ENCODE measurements around the gene ATP6V1G2. TPM values are rescaled to one million over a fixed set of nuclear protein-coding genes. Genes with fewer than 3 reads are reported as not detected.

The ATP6V1G2 gene
- polyA plus RNA-seq, 2 donors, result 0.32 to 0.49 TPM

- WGBS, 2 donors, result 85 to 87% methylated on average over 7 of the region's 7 CpGs
- Histone ChIP-seq H3K27ac (ENCODE audit: low read depth in 2 of 2, low read length in 1 of 2) (no peak overlapping the region), H3K27me3 (ENCODE audit: control insufficient read depth in 1 of 2, insufficient read depth in 2 of 2, low read length in 2 of 2) (no peaks in the 10 kb centered on the region), H3K9me3 (ENCODE audit: control insufficient read depth in 2 of 2, insufficient read depth in 1 of 2, low read depth in 1 of 2, low read length in 1 of 2) (no peaks in the 10 kb centered on the region), H3K4me3 (ENCODE audit: low read depth in 1 of 2, low read length in 2 of 2) (no peak overlapping the region), H3K4me1 (ENCODE audit: control insufficient read depth in 2 of 2, insufficient read depth in 2 of 2, low read length in 1 of 2) (no peaks in the 10 kb centered on the region), H3K36me3 (ENCODE audit: control insufficient read depth in 2 of 2, insufficient read depth in 2 of 2, low read length in 1 of 2) (peaks cover 9 to 36% of the 10 kb centered on the region in 2 donors)
Observed at GRCh38 chr6:31531162-31531561, 15.2 kb downstream of the ATP6V1G2 start.

- H3K27ac ChIP-seq (ENCODE audit: low read depth in 2 of 2, low read length in 1 of 2), result no peak overlapping the region
Observed at GRCh38 chr6:31530659-31531058, 15.7 kb downstream of the ATP6V1G2 start.

GRCh38 chr6:31529329-31530150, 16.9 kb downstream of the ATP6V1G2 start:
- Histone ChIP-seq H3K27me3 (ENCODE audit: control insufficient read depth in 1 of 2, insufficient read depth in 2 of 2, low read length in 2 of 2) (no peaks in the 10 kb centered on the region), H3K9me3 (ENCODE audit: control insufficient read depth in 2 of 2, insufficient read depth in 1 of 2, low read depth in 1 of 2, low read length in 1 of 2) (no peaks in the 10 kb centered on the region), H3K27ac (ENCODE audit: low read depth in 2 of 2, low read length in 1 of 2) (no peak overlapping the region), H3K4me3 (ENCODE audit: low read depth in 1 of 2, low read length in 2 of 2) (no peak overlapping the region), H3K36me3 (ENCODE audit: control insufficient read depth in 2 of 2, insufficient read depth in 2 of 2, low read length in 1 of 2) (peaks cover 1 to 29% of the 10 kb centered on the region in 2 donors), H3K4me1 (ENCODE audit: control insufficient read depth in 2 of 2, insufficient read depth in 2 of 2, low read length in 1 of 2) (peaks cover 0 to 5% of the 10 kb centered on the region in 2 donors)
- WGBS, 2 donors, result 42 to 53% methylated on average over 11 to 12 of the region's 12 CpGs

More at GRCh38 chr6:31530659-31531058, 15.7 kb downstream of the ATP6V1G2 start:
- no peaks in the 10 kb centered on the region for H3K27me3 ChIP-seq (ENCODE audit: control insufficient read depth in 1 of 2, insufficient read depth in 2 of 2, low read length in 2 of 2)
- no peaks in the 10 kb centered on the region for H3K9me3 ChIP-seq (ENCODE audit: control insufficient read depth in 2 of 2, insufficient read depth in 1 of 2, low read depth in 1 of 2, low read length in 1 of 2)
- 65% methylated on average over 6 of the region's 6 CpGs for WGBS, 2 donors
- H3K4me1 ChIP-seq (ENCODE audit: control insufficient read depth in 2 of 2, insufficient read depth in 2 of 2, low read length in 1 of 2), result peaks cover 0 to 5% of the 10 kb centered on the region in 2 donors
- peaks cover 9 to 36% of the 10 kb centered on the region in 2 donors for H3K36me3 ChIP-seq (ENCODE audit: control insufficient read depth in 2 of 2, insufficient read depth in 2 of 2, low read length in 1 of 2)
- H3K4me3 ChIP-seq (ENCODE audit: low read depth in 1 of 2, low read length in 2 of 2), result no peak overlapping the region

GRCh38 chr6:31528821-31529328, 17.5 kb downstream of the ATP6V1G2 start, which contains the start of gene MCCD1:
TSS of gene MCCD1 (plus strand) at chr6:31528962. CDS start at chr6:31529015, 53 bp downstream.
- Histone ChIP-seq H3K9me3 (ENCODE audit: control insufficient read depth in 2 of 2, insufficient read depth in 1 of 2, low read depth in 1 of 2, low read length in 1 of 2) (no peaks in the 10 kb centered on the region), H3K27me3 (ENCODE audit: control insufficient read depth in 1 of 2, insufficient read depth in 2 of 2, low read length in 2 of 2) (no peaks in the 10 kb centered on the region), H3K4me3 (ENCODE audit: low read depth in 1 of 2, low read length in 2 of 2) (no peak within 1 kb of the TSS), H3K36me3 (ENCODE audit: control insufficient read depth in 2 of 2, insufficient read depth in 2 of 2, low read length in 1 of 2) (peaks cover 0 to 23% of the 10 kb centered on the region in 2 donors), H3K4me1 (ENCODE audit: control insufficient read depth in 2 of 2, insufficient read depth in 2 of 2, low read length in 1 of 2) (peaks cover 0 to 5% of the 10 kb centered on the region in 2 donors), H3K27ac (ENCODE audit: low read depth in 2 of 2, low read length in 1 of 2) (no peak within 1 kb of the TSS)
- WGBS, 2 donors, result 71 to 73% methylated on average over 7 of the region's 7 CpGs

GRCh38 chr6:31528307-31528777, 18.1 kb downstream of the ATP6V1G2 start:
- peaks cover 0 to 23% of the 10 kb centered on the region in 2 donors for H3K36me3 ChIP-seq (ENCODE audit: control insufficient read depth in 2 of 2, insufficient read depth in 2 of 2, low read length in 1 of 2)
- H3K4me3 ChIP-seq (ENCODE audit: low read depth in 1 of 2, low read length in 2 of 2), result no peak overlapping the region
- no peaks in the 10 kb centered on the region for H3K27me3 ChIP-seq (ENCODE audit: control insufficient read depth in 1 of 2, insufficient read depth in 2 of 2, low read length in 2 of 2)
- no peak overlapping the region for H3K27ac ChIP-seq (ENCODE audit: low read depth in 2 of 2, low read length in 1 of 2)
- no peaks in the 10 kb centered on the region for H3K9me3 ChIP-seq (ENCODE audit: control insufficient read depth in 2 of 2, insufficient read depth in 1 of 2, low read depth in 1 of 2, low read length in 1 of 2)
- H3K4me1 ChIP-seq (ENCODE audit: control insufficient read depth in 2 of 2, insufficient read depth in 2 of 2, low read length in 1 of 2), result peaks cover 0 to 5% of the 10 kb centered on the region in 2 donors
- WGBS, 2 donors, result 88 to 90% methylated on average over 4 of the region's 4 CpGs

GRCh38 chr6:31525932-31526591, 20.3 kb downstream of the ATP6V1G2 start:
- Histone ChIP-seq H3K4me3 (ENCODE audit: low read depth in 1 of 2, low read length in 2 of 2) (no peak overlapping the region), H3K9me3 (ENCODE audit: control insufficient read depth in 2 of 2, insufficient read depth in 1 of 2, low read depth in 1 of 2, low read length in 1 of 2) (no peaks in the 10 kb centered on the region), H3K27ac (ENCODE audit: low read depth in 2 of 2, low read length in 1 of 2) (no peak overlapping the region), H3K4me1 (ENCODE audit: control insufficient read depth in 2 of 2, insufficient read depth in 2 of 2, low read length in 1 of 2) (peaks cover 0 to 5% of the 10 kb centered on the region in 2 donors), H3K27me3 (ENCODE audit: control insufficient read depth in 1 of 2, insufficient read depth in 2 of 2, low read length in 2 of 2) (no peaks in the 10 kb centered on the region), H3K36me3 (ENCODE audit: control insufficient read depth in 2 of 2, insufficient read depth in 2 of 2, low read length in 1 of 2) (peaks cover 0 to 11% of the 10 kb centered on the region in 2 donors)
- WGBS, 2 donors, result 66 to 68% methylated on average over 4 of the region's 4 CpGs

GRCh38 chr6:31525553-31525931, 20.9 kb downstream of the ATP6V1G2 start:
- H3K4me3 ChIP-seq (ENCODE audit: low read depth in 1 of 2, low read length in 2 of 2), result no peak overlapping the region
- no peaks in the 10 kb centered on the region for H3K27me3 ChIP-seq (ENCODE audit: control insufficient read depth in 1 of 2, insufficient read depth in 2 of 2, low read length in 2 of 2)
- H3K36me3 ChIP-seq (ENCODE audit: control insufficient read depth in 2 of 2, insufficient read depth in 2 of 2, low read length in 1 of 2), result peaks cover 0 to 6% of the 10 kb centered on the region in 2 donors
- WGBS, 2 donors, result 68 to 76% methylated on average over 8 of the region's 8 CpGs
- H3K9me3 ChIP-seq (ENCODE audit: control insufficient read depth in 2 of 2, insufficient read depth in 1 of 2, low read depth in 1 of 2, low read length in 1 of 2), result no peaks in the 10 kb centered on the region
- H3K4me1 ChIP-seq (ENCODE audit: control insufficient read depth in 2 of 2, insufficient read depth in 2 of 2, low read length in 1 of 2), result peaks cover 0 to 5% of the 10 kb centered on the region in 2 donors
- H3K27ac ChIP-seq (ENCODE audit: low read depth in 2 of 2, low read length in 1 of 2), result no peak overlapping the region

GRCh38 chr6:31521835-31522234, 24.6 kb downstream of the ATP6V1G2 start:
- Histone ChIP-seq H3K27ac (ENCODE audit: low read depth in 2 of 2, low read length in 1 of 2) (no peak overlapping the region), H3K9me3 (ENCODE audit: control insufficient read depth in 2 of 2, insufficient read depth in 1 of 2, low read depth in 1 of 2, low read length in 1 of 2) (no peaks in the 10 kb centered on the region), H3K27me3 (ENCODE audit: control insufficient read depth in 1 of 2, insufficient read depth in 2 of 2, low read length in 2 of 2) (no peaks in the 10 kb centered on the region), H3K4me1 (ENCODE audit: control insufficient read depth in 2 of 2, insufficient read depth in 2 of 2, low read length in 1 of 2) (peaks cover 0 to 5% of the 10 kb centered on the region in 2 donors), H3K36me3 (ENCODE audit: control insufficient read depth in 2 of 2, insufficient read depth in 2 of 2, low read length in 1 of 2) (no peaks in the 10 kb centered on the region), H3K4me3 (ENCODE audit: low read depth in 1 of 2, low read length in 2 of 2) (no peak overlapping the region)
- WGBS, 2 donors, result 75 to 78% methylated on average over 3 of the region's 3 CpGs

GRCh38 chr6:31513456-31514165, 32.8 kb downstream of the ATP6V1G2 start:
- Histone ChIP-seq H3K9me3 (ENCODE audit: control insufficient read depth in 2 of 2, insufficient read depth in 1 of 2, low read depth in 1 of 2, low read length in 1 of 2) (peaks cover 0 to 6% of the 10 kb centered on the region in 2 donors), H3K4me3 (ENCODE audit: low read depth in 1 of 2, low read length in 2 of 2) (no peak overlapping the region), H3K4me1 (ENCODE audit: control insufficient read depth in 2 of 2, insufficient read depth in 2 of 2, low read length in 1 of 2) (no peaks in the 10 kb centered on the region), H3K27ac (ENCODE audit: low read depth in 2 of 2, low read length in 1 of 2) (no peak overlapping the region), H3K36me3 (ENCODE audit: control insufficient read depth in 2 of 2, insufficient read depth in 2 of 2, low read length in 1 of 2) (peaks cover 0 to 3% of the 10 kb centered on the region in 2 donors), H3K27me3 (ENCODE audit: control insufficient read depth in 1 of 2, insufficient read depth in 2 of 2, low read length in 2 of 2) (no peaks in the 10 kb centered on the region)
- WGBS, 2 donors, result 66 to 67% methylated on average over 5 of the region's 5 CpGs

All from esophagus (tissue), 2 donors.